Cardiac fibroblast (primary cell): Measurements from ENCODE around the gene TPCN1.

Source experiments
- DNase-seq, 2 donors: peaks; one replicate each; pipeline versions ENCODE4 v3.0.0 to v3.0.0-alpha.2; 2010; ENCODE audit warnings: low read depth in 2 of 2
- H3K4me3 ChIP-seq, 2 donors: replicated peaks in 1 of 2; 1 replicate in 1 of 2; 2 replicates in 1 of 2; pipeline ENCODE4 v1.5.1; 2011; ENCODE audit warnings: low read depth in 2 of 2, low read length in 2 of 2, mild to moderate bottlenecking in 2 of 2, moderate library complexity in 1 of 2
- TF ChIP-seq, protein P1 (sequence below): IDR thresholded peaks from one replicate; pipeline ENCODE4 v1.5.1; 2011; ENCODE audit warnings: low read depth, mild to moderate bottlenecking, low read length, inconsistent platforms

TPCN1 gene

DNA sequence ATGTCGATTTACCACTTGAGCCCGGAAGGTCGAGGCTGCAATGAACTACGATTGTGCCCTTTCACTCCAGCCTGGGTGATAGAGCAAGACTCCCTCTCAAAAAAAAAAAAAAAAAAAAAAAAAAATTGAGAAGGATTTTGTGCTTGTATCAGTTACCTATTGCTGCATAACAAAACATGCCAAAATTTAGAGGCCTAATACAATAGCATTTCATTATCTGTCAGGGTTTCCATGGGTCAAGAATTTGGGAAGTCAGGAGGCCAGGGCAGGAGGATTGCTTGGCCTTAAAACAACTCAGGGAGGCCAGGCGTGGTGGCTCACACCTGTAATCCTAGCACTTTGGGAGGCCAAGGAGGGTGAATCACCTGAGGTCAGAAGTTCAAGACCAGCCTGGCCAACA is 118.3 kb downstream of the TPCN1 start:
- TF ChIP-seq, protein P1, sequence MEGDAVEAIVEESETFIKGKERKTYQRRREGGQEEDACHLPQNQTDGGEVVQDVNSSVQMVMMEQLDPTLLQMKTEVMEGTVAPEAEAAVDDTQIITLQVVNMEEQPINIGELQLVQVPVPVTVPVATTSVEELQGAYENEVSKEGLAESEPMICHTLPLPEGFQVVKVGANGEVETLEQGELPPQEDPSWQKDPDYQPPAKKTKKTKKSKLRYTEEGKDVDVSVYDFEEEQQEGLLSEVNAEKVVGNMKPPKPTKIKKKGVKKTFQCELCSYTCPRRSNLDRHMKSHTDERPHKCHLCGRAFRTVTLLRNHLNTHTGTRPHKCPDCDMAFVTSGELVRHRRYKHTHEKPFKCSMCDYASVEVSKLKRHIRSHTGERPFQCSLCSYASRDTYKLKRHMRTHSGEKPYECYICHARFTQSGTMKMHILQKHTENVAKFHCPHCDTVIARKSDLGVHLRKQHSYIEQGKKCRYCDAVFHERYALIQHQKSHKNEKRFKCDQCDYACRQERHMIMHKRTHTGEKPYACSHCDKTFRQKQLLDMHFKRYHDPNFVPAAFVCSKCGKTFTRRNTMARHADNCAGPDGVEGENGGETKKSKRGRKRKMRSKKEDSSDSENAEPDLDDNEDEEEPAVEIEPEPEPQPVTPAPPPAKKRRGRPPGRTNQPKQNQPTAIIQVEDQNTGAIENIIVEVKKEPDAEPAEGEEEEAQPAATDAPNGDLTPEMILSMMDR: no peak
- no peak overlapping the region for H3K4me3 ChIP-seq
- DNase-seq: no peak

DNA sequence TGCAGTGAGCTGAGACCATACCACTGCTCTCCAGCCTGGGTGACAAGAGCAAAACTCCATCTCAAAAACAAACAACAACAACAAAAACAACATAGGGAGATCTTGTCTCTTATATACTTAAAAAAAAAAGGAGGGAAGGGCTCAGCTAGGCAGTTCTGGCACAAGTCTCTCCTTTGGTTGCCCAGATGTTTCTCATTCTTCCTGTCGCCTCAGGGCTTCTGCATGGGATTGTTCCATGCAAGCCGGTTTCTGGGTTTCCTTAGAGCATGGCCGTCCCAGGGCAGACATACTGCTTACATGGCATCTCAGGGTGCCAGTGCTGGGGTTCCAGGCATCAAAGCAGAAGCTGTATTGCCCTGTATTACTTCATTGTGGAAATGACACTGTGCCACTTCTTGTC is 118.8 kb downstream of the TPCN1 start:
- TF ChIP-seq, protein P1: no peak
- H3K4me3 ChIP-seq: no peak overlapping the region
- DNase-seq: no peak

- H3K4me3 ChIP-seq: no peak overlapping the region
- no peak for DNase-seq
- TF ChIP-seq, protein P1: no peak
These were observed 120.3 kb downstream of the TPCN1 start for GRCh38 chr12:113341535-113341934.

DNA sequence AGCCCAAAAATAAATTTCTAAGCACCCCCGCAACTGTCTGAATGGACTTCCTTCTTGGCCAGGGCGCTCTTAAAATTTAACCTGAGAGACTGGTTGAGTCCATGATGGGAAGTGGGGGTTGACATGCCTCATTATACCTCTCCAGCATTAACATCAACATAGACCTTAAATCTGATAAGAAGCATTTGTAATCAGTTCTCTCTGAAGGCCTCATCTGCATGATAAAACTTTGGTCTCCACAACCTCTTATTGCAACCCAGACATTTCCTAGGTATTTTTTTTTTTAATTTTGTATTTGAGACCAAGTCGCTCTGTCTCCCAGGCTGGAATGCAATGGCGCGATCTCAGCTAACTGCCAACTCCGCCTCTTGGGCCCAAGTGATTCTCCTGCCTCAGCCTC is 124.1 kb downstream of the TPCN1 start:
- no peak overlapping the region for H3K4me3 ChIP-seq
- DNase-seq: no peak
- TF ChIP-seq, protein P1: no peak

DNA sequence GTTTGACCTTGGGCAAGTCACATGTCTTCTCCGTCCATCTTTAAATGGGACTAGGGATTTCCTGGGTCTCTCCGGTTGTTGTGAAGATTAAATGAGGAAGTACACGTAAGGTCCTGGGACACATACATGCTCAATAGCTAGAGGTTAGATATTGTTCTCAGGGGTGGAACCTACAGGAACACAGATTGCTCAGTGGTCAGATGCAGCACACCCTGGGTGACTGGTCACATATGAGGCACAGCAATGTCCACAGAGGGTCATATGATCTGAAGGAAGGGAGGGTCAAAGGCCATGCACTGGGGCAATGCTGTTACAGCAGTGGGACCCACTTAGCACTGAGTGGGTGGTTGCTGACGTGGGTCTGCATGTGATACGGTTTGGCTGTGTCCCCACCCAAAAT is 125.1 kb downstream of the TPCN1 start:
- H3K4me3 ChIP-seq: no peak overlapping the region
- DNase-seq: no peak
- TF ChIP-seq, protein P1: no peak

DNA sequence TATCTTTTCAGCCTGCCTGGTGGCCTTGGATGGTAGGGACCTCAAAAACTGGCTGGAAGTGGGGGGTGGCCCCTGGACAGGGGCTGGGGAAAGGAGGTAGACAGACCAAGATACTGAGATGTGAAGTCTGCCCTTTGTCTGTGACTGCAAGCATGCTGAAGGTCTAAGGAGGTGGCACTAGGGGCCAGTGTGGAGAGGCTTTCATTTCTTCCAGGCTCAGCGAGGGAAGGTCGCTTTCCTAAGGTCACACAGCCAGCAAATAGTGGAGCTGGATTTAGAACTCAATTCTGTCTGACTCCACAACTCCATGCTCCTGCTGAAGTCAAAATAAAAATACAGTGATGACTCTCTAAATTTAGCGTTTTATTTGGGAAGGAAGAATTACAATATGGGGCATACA is 125.8 kb downstream of the TPCN1 start:
- DNase-seq: no peak
- no peak overlapping the region for H3K4me3 ChIP-seq
- TF ChIP-seq, protein P1: no peak

- H3K4me3 ChIP-seq: no peak overlapping the region
- DNase-seq: no peak
- TF ChIP-seq, protein P1: no peak
These were observed 126.6 kb downstream of the TPCN1 start for GRCh38 chr12:113347892-113348291.
